Measurements from ENCODE around the gene GAN. TPM values are rescaled to one million over a fixed set of nuclear protein-coding genes. Genes with fewer than 3 reads are reported as not detected.

The GAN gene
- total and polyA plus RNA-seq, 9 of the 15 experiments (the other 6 are each of a cell fraction or from before 2014, with no cell fraction given), result 0.83 to 15.1 (median 5.2) TPM

DNA sequence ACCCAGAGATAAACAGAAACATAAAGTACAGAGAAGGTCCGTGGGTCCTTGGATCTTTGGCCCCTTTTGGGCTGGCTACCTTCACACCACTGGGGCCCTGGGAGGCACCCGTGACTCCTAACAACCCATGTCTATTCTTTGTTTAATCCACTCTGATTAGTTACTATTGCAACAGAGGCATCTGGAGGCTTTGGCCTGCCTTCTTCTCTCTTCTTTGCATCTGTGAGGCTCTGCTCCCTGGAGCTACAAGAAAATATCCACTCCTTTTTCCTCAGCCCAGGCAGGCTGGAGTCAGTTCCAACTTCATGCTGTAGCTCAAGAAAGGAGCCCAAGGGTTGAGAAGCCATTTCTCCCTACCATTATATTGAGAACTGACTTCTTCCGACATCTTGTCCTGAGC lies 120.3 kb downstream of the GAN start:
- H3K27me3 ChIP-seq (ENCODE audit: control insufficient read depth in 2 of 2, insufficient read depth in 2 of 2, low read length in 2 of 2), result peaks cover 22 to 30% of the 10 kb centered on the region in 2 experiments
- no peak for ATAC-seq
- no peaks in the 10 kb centered on the region for H3K9me1 ChIP-seq (ENCODE audit: control insufficient read depth, insufficient read depth, low read length)
- intact Hi-C loops (cut with micrococcal nuclease) (no loop called here), in situ Hi-C loops (cut with MboI) (no loop called here)
- no peaks in the 10 kb centered on the region for H3K9me3 ChIP-seq (replicated peaks; ENCODE audit: control insufficient read depth, insufficient read depth, low read depth, low read length)
- no peak overlapping the region for H3K4me3 ChIP-seq
- H3K36me3 ChIP-seq (ENCODE audit: control insufficient read depth, insufficient read depth, low read length), result no peaks in the 10 kb centered on the region
- no peaks in the 10 kb centered on the region for H3K79me2 ChIP-seq (ENCODE audit: control insufficient read depth, insufficient read depth, low read length)
- H3K9ac ChIP-seq (ENCODE audit: insufficient read depth in 1 of 2, low read depth in 2 of 2, low read length in 2 of 2), result no peak overlapping the region
- H2AFZ ChIP-seq (ENCODE audit: low read depth, low read length), result no peak overlapping the region
- POLR2A ChIA-PET, result interaction anchor here (0.6 kb wide), 1 partner anchor 43 kb away, joined by 3 read pairs; no protein-coding TSS in a partner anchor
- H3K4me2 ChIP-seq (ENCODE audit: insufficient read depth, low read length), result no peak overlapping the region
- no peak for TF ChIP-seq ZNF134 (CRISPR knock-in tag; conservative IDR thresholded peaks at IDR 0.05)
- no peak for TF ChIP-seq FOXM1 (IDR thresholded peaks at IDR 0.05; ENCODE audit: low read depth)
- peak; percentile 49; the same call in 1 of the 2 replicates for TF ChIP-seq FOXM1 (CRISPR knock-in tag; IDR thresholded peaks at IDR 0.05; ENCODE audit: low read depth)
- TF ChIP-seq JUN (IDR thresholded peaks at IDR 0.05; ENCODE audit: borderline replicate concordance, low read depth, low read length), result no peak
- 0 out of 2 replicates have a peak, but pooled peaks have one; percentile 35 for TF ChIP-seq JUN (CRISPR knock-in tag; IDR thresholded peaks at IDR 0.05; ENCODE audit: borderline replicate concordance)
- 0 out of 2 replicates have a peak, but pooled peaks have one; percentile 33 for TF ChIP-seq CEBPB (tag; IDR thresholded peaks at IDR 0.05)
- CTCF ChIA-PET (ENCODE audit: low intra/inter-chr PET ratio), result no interaction called here
- no peak for DNase-seq (ENCODE audit: extremely low read depth in 1 of 4, low spot score in 3 of 4)
- BruUV-seq (replicated peaks), result no TSS peak
- H3K27ac ChIP-seq (ENCODE audit: extremely low read depth, low read depth, low read length), result no peak overlapping the region
- no peak for FAIRE-seq
- WGBS (ENCODE audit: insufficient coverage, low coverage, missing lambda C conversion rate), result 13% methylated on average over 3 of the region's 3 CpGs
- no peaks in the 10 kb centered on the region for H4K20me1 ChIP-seq (replicated peaks; ENCODE audit: control insufficient read depth, insufficient read depth, low read length)
- peaks cover 9 to 11% of the 10 kb centered on the region in 2 experiments; a peak in 4 of 5 replicates for H3K4me1 ChIP-seq (replicated peaks in 1 of 2; ENCODE audit: control insufficient read depth in 2 of 2, insufficient read depth in 2 of 2, low read length in 2 of 2)

GRCh38 chr16:81435567-81435966 lies 120.8 kb downstream of the GAN start:
- intact Hi-C loops (cut with micrococcal nuclease) (no loop called here), in situ Hi-C loops (cut with MboI) (no loop called here)
- Histone ChIP-seq H3K9me1 (ENCODE audit: control insufficient read depth, insufficient read depth, low read length) (no peaks in the 10 kb centered on the region), H3K27ac (ENCODE audit: extremely low read depth, low read depth, low read length) (no peak overlapping the region), H3K4me1 (replicated peaks in 1 of 2; ENCODE audit: control insufficient read depth in 2 of 2, insufficient read depth in 2 of 2, low read length in 2 of 2) (peaks cover 9 to 11% of the 10 kb centered on the region in 2 experiments; a peak in 4 of 5 replicates), H2AFZ (ENCODE audit: low read depth, low read length) (no peak overlapping the region), H3K9ac (ENCODE audit: insufficient read depth in 1 of 2, low read depth in 2 of 2, low read length in 2 of 2) (no peak overlapping the region), H3K79me2 (ENCODE audit: control insufficient read depth, insufficient read depth, low read length) (no peaks in the 10 kb centered on the region), H3K9me3 (replicated peaks; ENCODE audit: control insufficient read depth, insufficient read depth, low read depth, low read length) (no peaks in the 10 kb centered on the region), H4K20me1 (replicated peaks; ENCODE audit: control insufficient read depth, insufficient read depth, low read length) (no peaks in the 10 kb centered on the region), H3K27me3 (ENCODE audit: control insufficient read depth in 2 of 2, insufficient read depth in 2 of 2, low read length in 2 of 2) (peaks cover 24 to 34% of the 10 kb centered on the region in 2 experiments), H3K4me2 (ENCODE audit: insufficient read depth, low read length) (no peak overlapping the region), H3K36me3 (ENCODE audit: control insufficient read depth, insufficient read depth, low read length) (no peaks in the 10 kb centered on the region), H3K4me3 (no peak overlapping the region)
- no peak for FAIRE-seq
- 26% methylated on average over 2 of the region's 2 CpGs for WGBS (ENCODE audit: insufficient coverage, low coverage, missing lambda C conversion rate)
- CTCF ChIA-PET (ENCODE audit: low intra/inter-chr PET ratio), result interaction anchor here (0.6 kb wide), 1 partner anchor 99 kb away, joined by 3 read pairs; no protein-coding TSS in a partner anchor
- POLR2A ChIA-PET, result no interaction called here
- no peak for ATAC-seq
- DNase-seq (ENCODE audit: extremely low read depth in 1 of 4, low spot score in 3 of 4), result no peak
- BruUV-seq (replicated peaks), result no TSS peak
- TF ChIP-seq SMARCA5 (IDR thresholded peaks at IDR 0.05) (peak; percentile 62; the same call in 1 of the 2 replicates), UBTF (IDR thresholded peaks at IDR 0.05; ENCODE audit: borderline replicate concordance in 1 of 2, low read depth in 2 of 2, low read length in 2 of 2) (no peak), ZZZ3 (IDR thresholded peaks at IDR 0.05) (no peak), NCOA2 (IDR thresholded peaks at IDR 0.05; ENCODE audit: partially characterized antibody in 2 of 2) (no peak), ZNF778 (CRISPR knock-in tag; IDR thresholded peaks at IDR 0.05) (no peak), FOXP1 (CRISPR knock-in tag; IDR thresholded peaks at IDR 0.05) (no peak), RAD51 (IDR thresholded peaks at IDR 0.05; ENCODE audit: borderline replicate concordance, low read depth) (no peak), BCOR (IDR thresholded peaks at IDR 0.05) (peak; percentile 74), POU5F1 (IDR thresholded peaks at IDR 0.05; ENCODE audit: borderline replicate concordance, low read depth, low read length, partially characterized antibody) (no peak), ESRRA (IDR thresholded peaks at IDR 0.05; ENCODE audit: borderline replicate concordance, low read depth) (peak; percentile 73; the same call in 1 of the 2 replicates)
